Naive B cell (primary cell): ENCODE results near the gene PRDX2. TPM values are rescaled to one million over a fixed set of nuclear protein-coding genes. Genes with fewer than 3 reads are reported as not detected.
"Not testable (repeated sequence)": the region's sequence is repeated elsewhere in the genome, so short reads cannot be mapped to it uniquely, and the experiment has no call there.

Experiments
- ATAC-seq, 2 donors: fragments of 150-1000 bp; cut with Tn5 transposase; 2 replicates each; pipeline ENCODE4 v1.10.0; 2021; ENCODE audit warnings: low read depth in 2 of 2, mild to moderate bottlenecking in 2 of 2, moderate library complexity in 2 of 2
- DNase-seq: peaks from one replicate; pipeline ENCODE4 v3.0.0; 2022
- H3K27ac Mint-ChIP-seq, 6 donors: one replicate each; pipeline ENCODE4 v1.8.0; 2020 to 2022; ENCODE audit warnings: mild to moderate bottlenecking in 6 of 6, mixed read lengths in 6 of 6, moderate library complexity in 5 of 6, inconsistent platforms in 2 of 6
- H3K27me3 Mint-ChIP-seq, 3 donors: one replicate each; pipeline ENCODE4 v1.8.0; 2021 to 2022; ENCODE audit warnings: mixed read lengths in 3 of 3, mild to moderate bottlenecking in 1 of 3
- H3K36me3 Mint-ChIP-seq, 2 donors: one replicate each; pipeline ENCODE4 v1.8.0; 2020 to 2022; ENCODE audit warnings: mixed read lengths in 2 of 2, inconsistent platforms in 1 of 2, mild to moderate bottlenecking in 1 of 2
- H3K4me1 Mint-ChIP-seq, 3 donors: one replicate each; pipeline ENCODE4 v1.8.0; 2020 to 2022; ENCODE audit warnings: mixed read lengths in 3 of 3, inconsistent platforms in 1 of 3, mild to moderate bottlenecking in 1 of 3, moderate library complexity in 1 of 3
- H3K4me3 Mint-ChIP-seq, 8 donors: one replicate each; pipeline ENCODE4 v1.8.0; 2020 to 2022; ENCODE audit warnings: mild to moderate bottlenecking in 8 of 8, mixed read lengths in 8 of 8, moderate library complexity in 8 of 8, inconsistent platforms in 2 of 8
- H3K9me3 Mint-ChIP-seq, 7 donors: one replicate each; pipeline ENCODE4 v1.8.0; 2020 to 2022; ENCODE audit warnings: mixed read lengths in 7 of 7, mild to moderate bottlenecking in 5 of 7, inconsistent platforms in 2 of 7, moderate library complexity in 1 of 7
- polyA plus RNA-seq, 6 donors: library from polyadenylated mRNA; unstranded; fragments of 300-500 nt; fragmentation: Illumina TruSeq; gene quantifications; one replicate each; pipeline ENCODE4 v1.2.3, GENCODE V29; 2021; ENCODE audit warnings: low read depth in 6 of 6

Gene PRDX2
- polyA plus RNA-seq, 6 donors from 2014 or later: 96.8 to 203 (median 126) TPM

DNA sequence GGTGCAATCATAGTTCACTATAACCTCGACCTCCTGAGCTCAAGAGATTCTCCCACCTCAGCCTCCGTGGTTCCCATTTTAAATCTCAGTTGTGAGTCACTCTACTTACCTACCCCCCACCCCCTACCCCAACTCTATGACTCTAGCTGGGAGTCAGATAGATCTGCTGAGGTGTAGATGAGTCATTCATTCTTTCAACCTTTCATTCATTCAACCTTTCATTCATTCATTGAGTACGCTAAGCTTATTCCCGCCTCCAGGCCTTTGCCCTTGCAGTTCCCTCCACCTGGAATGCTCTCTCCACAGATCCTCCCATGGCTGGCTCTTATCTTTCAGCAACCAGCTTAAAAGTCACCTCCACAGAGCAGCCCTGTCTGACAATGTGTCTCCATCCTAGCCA lies 35.6 kb upstream of the PRDX2 start:
- Mint-ChIP-seq H3K27ac (peak overlapping the region in 1 of 6 donors; percentile 5), H3K4me1 (peaks cover 39 to 72% (median 55%) of the 10 kb centered on the region in 3 donors), H3K9me3 (peaks cover 0 to 11% (median 5%) of the 10 kb centered on the region in 7 donors), H3K27me3 (peaks cover 67 to 93% (median 69%) of the 10 kb centered on the region in 3 donors), H3K4me3 (peak overlapping the region in 4 of 8 donors; percentile 25 to 81 (median 58)), H3K36me3 (peaks cover 0 to 28% of the 10 kb centered on the region in 2 donors)
- DNase-seq: no peak
- ATAC-seq: no peak

GRCh38 chr19:12836529-12836863 lies 34.9 kb upstream of the PRDX2 start:
- ATAC-seq: no peak
- Mint-ChIP-seq H3K36me3 (peaks cover 0 to 30% of the 10 kb centered on the region in 2 donors), H3K4me3 (peak overlapping the region in 2 of 8 donors; percentile 61 to 67), H3K9me3 (peaks cover 0 to 16% (median 7%) of the 10 kb centered on the region in 7 donors), H3K27ac (peak overlapping the region in 1 of 6 donors; percentile 82), H3K27me3 (peaks cover 67 to 93% (median 69%) of the 10 kb centered on the region in 3 donors), H3K4me1 (peaks cover 39 to 74% (median 58%) of the 10 kb centered on the region in 3 donors)
- DNase-seq: no peak

- Mint-ChIP-seq H3K4me3 (peak overlapping the region in 6 of 8 donors; percentile 47 to 74 (median 68)), H3K36me3 (peaks cover 0 to 20% of the 10 kb centered on the region in 2 donors), H3K9me3 (peaks cover 1 to 17% (median 6%) of the 10 kb centered on the region in 7 donors), H3K27ac (peak overlapping the region in 3 of 6 donors; percentile 52 to 73 (median 63)), H3K27me3 (peaks cover 67 to 93% (median 69%) of the 10 kb centered on the region in 3 donors), H3K4me1 (peaks cover 29 to 61% (median 46%) of the 10 kb centered on the region in 3 donors)
- peak in 1 of 2 donors; percentile 11 for ATAC-seq
- DNase-seq: no peak
Observed at GRCh38 chr19:12834976-12835757, 33.6 kb upstream of the PRDX2 start.

- H3K27ac Mint-ChIP-seq: peak within 1 kb of the TSS in 5 of 6 donors; percentile 49 to 88 (median 73)
- H3K4me1 Mint-ChIP-seq: peaks cover 29 to 57% (median 42%) of the 10 kb centered on the region in 3 donors
- DNase-seq (no peak), ATAC-seq (no peak)
- peak within 1 kb of the TSS; percentile 52 to 79 (median 70) for H3K4me3 Mint-ChIP-seq
- peaks cover 1 to 17% (median 6%) of the 10 kb centered on the region in 7 donors for H3K9me3 Mint-ChIP-seq
- peaks cover 67 to 93% (median 69%) of the 10 kb centered on the region in 3 donors for H3K27me3 Mint-ChIP-seq
- peaks cover 0 to 19% of the 10 kb centered on the region in 2 donors for H3K36me3 Mint-ChIP-seq
Observed at GRCh38 chr19:12834566-12834943, 33.0 kb upstream of the PRDX2 start, which contains the start of gene RTBDN. TSS of gene RTBDN (minus strand) at chr19:12834579. CDS start at chr19:12829979, 4,600 bp downstream.

- Mint-ChIP-seq H3K9me3 (peaks cover 1 to 17% (median 6%) of the 10 kb centered on the region in 7 donors), H3K4me3 (peak overlapping the region; percentile 51 to 79 (median 68)), H3K36me3 (peaks cover 0 to 19% of the 10 kb centered on the region in 2 donors), H3K27me3 (peaks cover 66 to 93% (median 68%) of the 10 kb centered on the region in 3 donors), H3K4me1 (peaks cover 23 to 51% (median 36%) of the 10 kb centered on the region in 3 donors), H3K27ac (peak overlapping the region in 3 of 6 donors; percentile 52 to 88 (median 85))
- ATAC-seq (no peak), DNase-seq (no peak)
Observed at GRCh38 chr19:12833738-12834565, 32.4 kb upstream of the PRDX2 start.

DNA sequence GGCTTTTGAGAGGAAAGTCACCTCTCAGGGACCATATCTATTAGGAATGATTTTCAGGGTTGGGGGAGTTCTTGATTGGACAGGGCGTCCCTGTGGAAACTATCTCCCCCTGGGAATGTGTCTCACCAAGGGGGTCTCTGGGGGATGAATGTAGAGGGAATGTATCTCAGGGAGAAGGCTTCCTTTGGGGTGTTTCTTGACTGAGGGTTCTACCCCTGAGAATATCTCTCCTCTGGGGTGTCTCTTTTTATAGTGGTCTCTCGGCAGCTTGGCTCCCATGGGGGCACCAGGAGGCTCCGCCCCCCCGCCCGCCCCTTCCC lies 31.8 kb upstream of the PRDX2 start:
- peaks cover 65 to 93% (median 70%) of the 10 kb centered on the region in 3 donors for H3K27me3 Mint-ChIP-seq
- no peak for DNase-seq
- H3K4me3 Mint-ChIP-seq: peak overlapping the region; percentile 14 to 76 (median 70)
- peaks cover 0 to 19% of the 10 kb centered on the region in 2 donors for H3K36me3 Mint-ChIP-seq
- no peak for ATAC-seq
- peak overlapping the region in 2 of 6 donors; percentile 9 to 49 for H3K27ac Mint-ChIP-seq
- H3K4me1 Mint-ChIP-seq: peaks cover 19 to 49% (median 34%) of the 10 kb centered on the region in 3 donors
- peaks cover 1 to 17% (median 6%) of the 10 kb centered on the region in 7 donors for H3K9me3 Mint-ChIP-seq

DNA sequence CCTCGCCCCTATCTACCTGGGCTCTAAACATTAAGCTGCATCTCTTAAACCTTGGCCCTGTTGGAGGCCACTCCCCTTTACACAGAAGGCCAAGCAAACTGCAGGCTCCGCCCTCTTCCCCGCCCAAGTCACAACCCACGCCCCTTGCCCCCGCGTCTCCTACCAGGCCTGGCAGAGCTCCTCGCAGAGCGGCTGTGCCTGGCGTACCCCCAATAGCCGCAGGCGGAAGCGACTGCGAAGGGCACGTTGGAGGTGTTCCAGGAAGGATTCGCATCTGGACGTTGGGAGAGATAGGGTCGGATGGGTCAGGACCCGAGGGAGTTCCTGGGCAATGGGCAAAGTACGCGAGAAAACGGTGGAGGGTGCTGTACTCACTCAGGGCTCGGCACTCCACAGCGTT lies 26.9 kb upstream of the PRDX2 start:
- DNase-seq: no peak
- H3K4me1 Mint-ChIP-seq: peaks cover 21 to 38% (median 32%) of the 10 kb centered on the region in 3 donors
- peaks cover 0 to 14% of the 10 kb centered on the region in 2 donors for H3K36me3 Mint-ChIP-seq
- no peak overlapping the region for H3K4me3 Mint-ChIP-seq
- H3K27me3 Mint-ChIP-seq: peaks cover 60 to 88% (median 73%) of the 10 kb centered on the region in 3 donors
- no peak overlapping the region for H3K27ac Mint-ChIP-seq
- H3K9me3 Mint-ChIP-seq: peaks cover 1 to 17% (median 3%) of the 10 kb centered on the region in 7 donors
- ATAC-seq: peak; percentile 52 to 53

DNA sequence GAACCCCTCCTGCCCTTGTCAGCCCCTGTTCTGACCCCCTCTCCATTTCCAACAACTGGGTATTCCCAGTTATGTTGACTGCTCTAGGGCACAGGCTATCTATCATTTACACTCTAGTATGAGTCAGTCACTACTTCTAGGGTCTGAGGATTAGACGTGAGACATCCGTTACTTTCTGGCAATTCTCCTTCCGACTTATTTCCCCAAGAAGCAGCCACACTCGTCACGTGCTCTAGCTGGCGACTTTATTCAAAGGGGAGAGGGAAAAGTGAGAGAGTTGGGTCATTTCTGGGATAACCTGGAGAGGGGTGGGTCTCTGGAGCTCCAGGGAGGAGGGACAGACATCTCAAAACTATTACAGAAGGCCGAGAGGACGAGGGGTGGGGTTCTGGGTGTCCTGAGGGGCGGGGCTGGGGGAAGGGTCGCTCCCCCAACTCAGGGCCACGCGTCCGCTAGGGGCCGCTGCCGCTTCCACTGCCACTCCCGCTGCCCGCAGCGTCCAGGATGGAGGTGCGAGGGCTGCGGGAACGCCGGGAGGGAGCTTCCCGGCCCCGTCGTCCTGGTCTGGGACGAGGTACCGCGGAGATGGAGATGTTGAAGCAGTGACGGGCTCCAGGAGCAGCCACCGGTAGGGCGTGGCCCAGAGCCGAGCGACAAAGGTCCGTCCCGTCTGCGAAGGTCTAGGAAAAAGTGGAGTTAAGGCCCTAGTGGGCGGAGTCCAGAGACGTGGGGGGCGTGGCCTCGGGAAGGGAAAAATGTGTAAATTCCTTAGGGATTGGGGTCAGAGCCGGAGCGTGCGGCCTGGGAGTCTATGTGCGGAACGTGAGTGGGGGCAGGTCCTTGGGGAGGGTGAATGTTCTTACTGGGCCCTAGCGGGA lies 23.9 kb upstream of the PRDX2 start:
- Mint-ChIP-seq H3K27ac (peak overlapping the region in 1 of 6 donors; percentile 3), H3K9me3 (peaks cover 0 to 7% (median 0%) of the 10 kb centered on the region in 7 donors), H3K36me3 (no peaks in the 10 kb centered on the region), H3K27me3 (peaks cover 36 to 63% (median 49%) of the 10 kb centered on the region in 3 donors), H3K4me3 (peak overlapping the region in 5 of 8 donors; percentile 37 to 77 (median 48)), H3K4me1 (peaks cover 7 to 17% (median 13%) of the 10 kb centered on the region in 3 donors)
- ATAC-seq (peak in 1 of 2 donors; percentile 41), DNase-seq (no peak)

DNA sequence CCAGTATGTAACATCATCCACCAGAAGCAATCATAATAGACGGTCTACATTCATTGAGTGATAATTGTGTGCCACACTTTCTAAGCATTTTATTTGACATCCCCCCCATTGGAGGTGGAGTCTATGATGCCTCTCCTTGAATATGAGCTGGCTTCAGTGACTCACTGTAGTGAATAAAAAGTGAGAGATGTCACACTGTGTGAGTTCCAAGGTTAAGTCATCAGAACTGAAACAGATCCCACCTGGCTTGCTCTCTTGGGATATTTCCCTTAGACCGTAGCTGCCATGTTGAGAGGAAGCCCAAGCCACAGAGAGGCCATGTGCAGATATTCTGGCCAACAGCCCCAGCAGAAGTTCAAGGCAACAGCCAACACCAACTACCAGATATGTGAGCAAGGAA lies 20.2 kb upstream of the PRDX2 start:
- ATAC-seq (no peak), DNase-seq (no peak)
- Mint-ChIP-seq H3K36me3 (no peaks in the 10 kb centered on the region), H3K4me3 (no peak overlapping the region), H3K27ac (no peak overlapping the region), H3K9me3 (peaks cover 0 to 7% (median 0%) of the 10 kb centered on the region in 7 donors), H3K27me3 (peaks cover 17 to 27% (median 22%) of the 10 kb centered on the region in 3 donors), H3K4me1 (peaks cover 7 to 13% (median 10%) of the 10 kb centered on the region in 3 donors)

DNA sequence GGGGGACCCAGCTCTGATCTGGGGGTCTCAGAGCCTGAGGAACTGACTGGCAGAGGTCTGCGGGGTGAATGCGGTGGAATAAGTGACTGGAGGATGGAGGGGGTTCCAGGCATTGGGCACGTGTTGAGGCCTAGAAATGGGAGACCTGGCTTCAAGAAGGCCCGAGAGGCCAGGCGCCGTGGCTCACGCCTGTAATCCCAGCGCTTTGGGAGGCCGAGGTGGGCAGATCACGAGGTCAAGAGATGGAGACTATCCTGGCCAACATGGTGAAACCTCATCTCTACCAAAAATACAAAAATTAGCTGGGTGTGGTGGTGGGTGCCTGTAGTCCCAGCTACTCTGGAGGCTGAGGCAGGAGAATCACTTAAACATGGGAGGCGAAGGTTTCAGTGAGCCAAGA lies 16.2 kb upstream of the PRDX2 start:
- H3K4me1 Mint-ChIP-seq, H3K9me3 Mint-ChIP-seq, ATAC-seq, H3K27me3 Mint-ChIP-seq, H3K27ac Mint-ChIP-seq, H3K36me3 Mint-ChIP-seq, DNase-seq: not testable (repeated sequence)
- H3K4me3 Mint-ChIP-seq: peak overlapping the region in 1 of 8 donors; percentile 61

DNA sequence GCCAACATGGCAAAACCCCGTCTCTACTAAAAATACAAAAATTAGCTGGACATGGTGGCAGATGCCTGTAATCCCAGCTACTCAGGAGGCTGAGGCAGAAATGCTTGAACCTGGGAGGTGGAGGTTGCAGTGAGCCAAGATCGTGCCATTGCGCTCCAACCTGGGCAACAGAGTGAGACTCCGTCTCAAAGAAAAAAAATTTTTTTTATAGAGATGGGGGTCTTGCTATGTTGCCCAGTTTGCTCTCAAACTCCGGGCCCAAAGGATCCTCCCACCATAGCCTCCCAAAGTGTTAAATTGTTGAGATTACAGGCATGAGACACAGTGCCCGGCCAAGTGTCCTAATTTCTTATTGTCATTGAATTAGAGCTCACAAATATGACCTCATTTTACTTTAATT lies 15.6 kb upstream of the PRDX2 start:
- not testable (repeated sequence) for H3K4me1 Mint-ChIP-seq, H3K27ac Mint-ChIP-seq

GRCh38 chr19:12815088-12815487 lies 13.5 kb upstream of the PRDX2 start:
- H3K27ac Mint-ChIP-seq: no peak overlapping the region
- no peak overlapping the region for H3K4me3 Mint-ChIP-seq
- H3K27me3 Mint-ChIP-seq: no peaks in the 10 kb centered on the region
- no peaks in the 10 kb centered on the region for H3K9me3 Mint-ChIP-seq
- H3K4me1 Mint-ChIP-seq: no peaks in the 10 kb centered on the region
- DNase-seq (no peak), ATAC-seq (no peak)
- peaks cover 5 to 8% of the 10 kb centered on the region in 2 donors for H3K36me3 Mint-ChIP-seq

More for the DNA sequence above, 15.6 kb upstream of the PRDX2 start:
- not testable (repeated sequence) for H3K27me3 Mint-ChIP-seq, ATAC-seq, H3K4me3 Mint-ChIP-seq, H3K9me3 Mint-ChIP-seq, H3K36me3 Mint-ChIP-seq, DNase-seq
